GM21390 (cell line): ENCODE results near the gene GAN.
"Not testable (repeated sequence)": the region's sequence is repeated elsewhere in the genome, so short reads cannot be mapped to it uniquely, and the experiment has no call there.

Experiments
- ATAC-seq: cut with Tn5 transposase; IDR thresholded peaks from one replicate; pipeline ENCODE4 v1.9.1; 2021; ENCODE audit not compliant: unreplicated experiment

GAN gene

DNA sequence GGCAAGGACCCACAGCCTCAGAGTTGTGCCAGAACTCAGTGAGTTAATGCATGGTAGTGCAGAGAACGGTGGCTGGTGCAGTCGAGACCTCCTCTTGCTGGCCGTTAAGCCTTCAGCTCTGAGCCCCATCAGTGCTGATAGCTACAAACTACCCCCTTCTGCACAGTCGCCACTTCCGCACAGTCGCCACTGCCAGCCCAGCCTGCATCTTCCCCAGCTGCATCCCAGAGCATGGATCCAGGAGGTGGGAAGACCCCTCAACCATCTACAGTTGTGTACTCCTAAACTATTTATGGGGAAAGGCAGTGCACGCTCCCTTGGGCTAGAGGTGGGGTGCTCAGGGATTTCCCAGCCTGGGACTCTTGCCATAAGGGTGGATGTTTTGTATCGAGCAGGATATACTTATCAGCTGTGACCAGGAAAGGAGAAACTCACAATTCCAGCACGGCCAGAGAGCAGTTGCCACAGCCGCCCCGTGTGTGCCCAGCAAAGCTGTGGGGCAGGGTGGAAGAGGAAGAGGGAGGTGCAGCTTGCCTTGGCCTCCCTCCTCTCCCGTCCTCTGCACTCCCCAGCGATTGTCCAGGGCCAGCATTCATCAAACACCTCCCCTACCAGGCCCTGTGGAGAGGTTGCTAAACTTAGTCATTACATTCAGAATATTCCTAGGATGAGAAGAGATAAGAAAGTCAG, 80.3 kb downstream of the GAN start:
- ATAC-seq, result no peak

GRCh38 chr16:81397058-81397878, 82.5 kb downstream of the GAN start:
- no peak for ATAC-seq

GRCh38 chr16:81397879-81398520, 83.2 kb downstream of the GAN start:
- no peak for ATAC-seq

- ATAC-seq, result no peak
Observed at GRCh38 chr16:81399909-81400308, 85.1 kb downstream of the GAN start.

GRCh38 chr16:81401035-81401950, 86.5 kb downstream of the GAN start:
- ATAC-seq, result no peak

GRCh38 chr16:81403208-81403600, 88.4 kb downstream of the GAN start:
- ATAC-seq, result no peak

DNA sequence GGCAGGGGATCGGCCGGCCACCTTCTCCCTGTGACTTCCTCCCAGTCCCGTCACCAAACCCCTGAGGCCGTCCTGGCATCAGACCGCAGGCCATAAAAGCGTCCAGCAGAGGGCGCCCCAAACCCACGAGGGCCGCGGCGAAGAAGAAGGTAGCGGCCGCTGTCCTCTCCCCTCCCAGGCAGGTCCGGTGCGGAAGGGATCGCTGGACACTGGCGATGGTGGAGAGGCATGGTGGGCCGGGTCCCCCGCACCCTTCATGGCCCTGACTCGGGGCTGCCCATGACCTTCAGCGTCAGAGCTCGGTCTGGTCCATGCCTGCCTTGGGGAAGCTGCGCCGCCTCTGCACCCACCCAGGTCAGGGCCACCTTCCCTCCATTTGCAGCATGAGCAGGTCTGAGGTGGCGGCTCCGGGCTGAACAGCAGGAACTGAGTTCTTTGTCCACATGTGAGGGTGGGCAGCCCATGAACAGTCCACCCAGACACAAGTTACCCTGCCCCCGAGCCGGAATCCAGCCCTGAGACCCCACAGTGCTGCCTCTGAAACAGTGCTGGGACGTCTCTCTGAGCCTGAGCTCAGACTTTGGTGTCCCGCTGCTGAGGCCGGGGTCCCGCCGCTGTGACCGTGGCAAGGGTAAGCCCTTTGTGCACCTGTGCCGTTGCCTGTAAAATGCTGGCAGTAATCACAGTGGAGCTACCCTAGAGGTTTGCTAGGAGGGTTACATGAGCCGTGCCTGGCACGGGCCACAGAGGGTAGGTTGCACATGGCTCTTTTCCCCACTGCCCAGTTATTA, 89.0 kb downstream of the GAN start:
- peak; percentile 75 for ATAC-seq

DNA sequence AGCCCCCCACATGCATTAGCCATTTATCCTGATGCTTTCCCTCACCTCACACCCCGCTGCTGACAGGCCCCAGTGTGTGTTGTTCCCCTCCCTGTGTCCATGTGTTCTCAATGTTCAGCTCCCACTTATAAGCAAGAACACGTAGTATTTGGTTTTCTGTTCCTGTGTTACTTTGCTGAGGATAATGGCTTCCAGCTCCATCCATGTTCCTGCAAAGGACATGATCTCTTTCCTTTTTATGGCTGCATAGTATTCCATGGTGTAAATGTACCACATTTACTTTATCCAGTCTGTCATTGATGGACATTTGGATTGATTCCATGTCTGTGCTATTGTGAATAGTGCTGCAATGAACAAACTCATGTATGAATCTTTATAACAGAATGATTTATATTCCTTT, 90.2 kb downstream of the GAN start:
- ATAC-seq, result not testable (repeated sequence)

DNA sequence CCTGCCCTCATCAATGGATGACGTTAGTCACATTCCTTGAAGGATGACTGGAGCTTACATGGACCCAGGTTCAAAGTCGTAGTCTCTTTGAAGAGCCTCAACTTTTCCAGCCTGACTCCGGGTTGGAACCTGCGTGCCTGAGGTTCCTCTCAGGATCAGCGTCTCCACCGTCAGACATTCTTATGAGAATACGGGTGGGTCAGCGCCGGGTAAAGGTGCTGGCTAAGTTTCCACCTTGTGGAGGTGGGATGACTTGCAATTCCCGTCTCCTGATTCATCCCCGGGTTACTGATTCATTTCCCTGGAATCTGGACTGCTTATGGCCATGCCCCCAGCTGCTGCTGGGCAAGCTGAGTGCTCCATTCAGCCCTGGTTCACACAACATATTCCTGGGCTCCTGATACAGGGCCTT, 90.9 kb downstream of the GAN start:
- ATAC-seq, result no peak

GRCh38 chr16:81408409-81408950, 93.7 kb downstream of the GAN start:
- ATAC-seq, result no peak

- no peak for ATAC-seq
Observed at GRCh38 chr16:81409016-81409556, 94.3 kb downstream of the GAN start.

- no peak for ATAC-seq
Observed at GRCh38 chr16:81410643-81411293, 96.0 kb downstream of the GAN start.

GRCh38 chr16:81413245-81413990, 98.7 kb downstream of the GAN start:
- ATAC-seq, result no peak

GRCh38 chr16:81415751-81416150, 101.0 kb downstream of the GAN start:
- ATAC-seq, result no peak

DNA sequence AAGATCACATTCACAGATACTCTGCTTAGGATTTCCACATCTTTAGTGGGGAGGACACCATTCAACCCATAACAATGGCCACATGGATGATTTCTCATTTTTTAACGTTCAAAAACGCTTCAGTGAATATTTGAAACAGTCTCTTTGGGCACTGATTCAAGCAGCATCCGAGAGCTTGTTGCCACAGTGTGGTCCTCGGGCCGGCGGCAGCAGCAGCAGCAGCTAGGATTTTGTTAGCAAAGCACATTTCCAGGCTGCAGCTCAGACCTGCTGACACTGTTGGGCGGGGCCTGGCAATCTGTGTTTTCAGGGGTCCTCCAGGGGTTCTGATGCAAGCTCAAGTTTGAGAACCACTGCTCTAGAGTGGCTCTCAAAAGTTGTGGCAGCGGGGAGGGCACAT, 102.0 kb downstream of the GAN start:
- no peak for ATAC-seq

GRCh38 chr16:81417210-81417609, 102.4 kb downstream of the GAN start:
- no peak for ATAC-seq

DNA sequence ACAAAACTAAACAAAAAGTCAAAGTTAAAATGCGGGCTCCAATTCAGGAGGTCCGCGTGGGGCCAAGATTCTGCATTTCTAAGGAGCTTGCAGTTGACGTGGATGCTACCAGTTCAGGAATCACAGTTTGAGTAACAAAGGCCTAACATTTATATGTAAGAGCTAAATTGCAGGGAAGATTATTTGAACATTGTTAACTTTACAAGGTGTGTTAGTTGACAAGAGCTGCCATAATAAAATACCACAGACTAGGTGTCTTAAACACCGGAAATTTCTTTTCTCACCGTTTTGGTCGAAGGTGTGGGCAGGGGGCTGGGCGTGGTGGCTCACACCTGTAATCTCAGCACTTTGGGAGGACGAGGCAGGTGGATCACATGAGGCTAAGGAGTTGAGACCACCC, 105.0 kb downstream of the GAN start:
- no peak for ATAC-seq

DNA sequence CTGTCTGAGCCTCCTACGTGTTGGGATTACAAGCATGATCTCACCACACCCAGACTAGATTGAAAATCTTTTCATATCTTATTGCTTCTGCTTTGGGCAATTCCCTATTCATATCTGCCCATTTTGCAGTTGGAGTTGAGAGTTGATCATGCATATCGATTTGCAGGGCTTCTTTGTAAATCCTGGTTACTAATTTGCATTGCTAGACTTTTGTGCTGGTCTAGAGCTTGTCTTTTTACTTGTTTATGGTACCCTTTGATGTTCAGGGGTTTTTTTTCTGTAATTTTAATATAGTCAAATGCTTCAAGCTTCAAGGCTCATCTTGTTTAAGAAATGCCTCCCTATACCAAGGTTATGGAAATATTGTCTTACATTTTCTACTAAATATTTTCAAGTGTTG, 106.4 kb downstream of the GAN start:
- ATAC-seq, result no peak
